Gastroesophageal sphincter (tissue), 4 donors: ENCODE results near the gene PTGR1. TPM values are rescaled to one million over a fixed set of nuclear protein-coding genes. Genes with fewer than 3 reads are reported as not detected.

Experiments
- ATAC-seq: fragments of 150-250 bp; one replicate; pipeline ENCODE4 v1.9.1; 2016; ENCODE audit warnings: mild to moderate bottlenecking, moderate library complexity
- H3K27ac ChIP-seq, 4 donors: fragments of 200-600 bp; sonication (generic) in 3 of 4; 1 replicate in 3 of 4; 2 replicates in 1 of 4; pipeline ENCODE4 v1.5.1; 2016 to 2019
- H3K27me3 ChIP-seq: fragments of 200-600 bp; sonication (generic); one replicate; pipeline ENCODE4 v1.5.1; 2019
- H3K36me3 ChIP-seq, 2 donors: fragments of 200-600 bp; sonication (generic); one replicate each; pipeline ENCODE4 v1.5.1; 2019; ENCODE audit warnings: control low read depth in 1 of 2
- H3K4me1 ChIP-seq, 3 donors: fragments of 200-600 bp; sonication (generic); 1 replicate in 2 of 3; 2 replicates in 1 of 3; pipeline ENCODE4 v1.5.1; 2016 to 2019; ENCODE audit warnings: control low read depth in 2 of 3
- H3K4me3 ChIP-seq, 2 donors: fragments of 200-600 bp; sonication (generic); one replicate each; pipeline ENCODE4 v1.5.1; 2019; ENCODE audit warnings: mild to moderate bottlenecking in 1 of 2, moderate library complexity in 1 of 2
- H3K9me3 ChIP-seq, 3 donors: fragments of 200-600 bp; sonication (generic); one replicate each; pipeline ENCODE4 v1.5.1; 2017 to 2019; ENCODE audit warnings: control low read depth in 2 of 3
- CTCF ChIP-seq, 4 experiments: fragments of 200-600 bp in 2 of 4; fragments of 450-650 bp in 2 of 4; sonication (generic) in 1 of 4; IDR thresholded peaks; one replicate each; pipeline ENCODE4 v1.5.1; 2017 to 2019; ENCODE audit warnings: antibody characterized with exemption in 4 of 4, mild to moderate bottlenecking in 2 of 4, moderate library complexity in 2 of 4
- EP300 ChIP-seq: sonication (generic); formaldehyde crosslinking; IDR thresholded peaks from one replicate; pipeline ENCODE4 v1.6.1; 2017; ENCODE audit warnings: antibody characterized with exemption, mild to moderate bottlenecking
- POLR2A ChIP-seq, 2 donors: fragments of 450-650 bp; IDR thresholded peaks; one replicate each; pipeline ENCODE4 v1.6.1; 2017; ENCODE audit warnings: antibody characterized with exemption in 2 of 2, mild to moderate bottlenecking in 2 of 2, moderate library complexity in 1 of 2
- POLR2AphosphoS5 ChIP-seq: sonication (generic); formaldehyde crosslinking; IDR thresholded peaks from one replicate; pipeline ENCODE4 v1.6.1; 2017; ENCODE audit warnings: antibody characterized with exemption
- WGBS, 2 donors: methylation state at CpG; one replicate each; pipeline ENCODE4 v1.1.5; 2018; ENCODE audit warnings: low coverage in 1 of 2; 5-methylcytosine and 5-hydroxymethylcytosine counted together
- total RNA-seq, 4 donors: library from RNA; depleted of rRNA; stranded (reverse); fragments of >200 nt; gene quantifications; one replicate each; pipeline ENCODE4 v1.1.0, GENCODE V29; 2016

PTGR1 gene
- total RNA-seq, 4 donors from 2014 or later = 19.1 to 59.6 (median 43.7) TPM

GRCh38 chr9:111533099-111533790, 66.2 kb downstream of the PTGR1 start:
- Histone ChIP-seq H3K27ac (no peak overlapping the region), H3K9me3 (peaks cover 0 to 51% (median 0%) of the 10 kb centered on the region in 3 donors), H3K27me3 (no peaks in the 10 kb centered on the region), H3K36me3 (peaks cover 5 to 97% of the 10 kb centered on the region in 2 donors), H3K4me1 (no peaks in the 10 kb centered on the region), H3K4me3 (no peak overlapping the region)
- WGBS, 2 donors = 84 to 98% methylated on average over 5 of the region's 5 CpGs
- TF ChIP-seq POLR2AphosphoS5 (no peak), CTCF (IDR thresholded peaks at IDR 0.05) (no peak), POLR2A (IDR thresholded peaks at IDR 0.05) (no peak), EP300 (no peak)
- ATAC-seq = no peak

GRCh38 chr9:111531716-111532115, 67.7 kb downstream of the PTGR1 start:
- Histone ChIP-seq H3K36me3 (peaks cover 3 to 93% of the 10 kb centered on the region in 2 donors), H3K4me1 (peaks cover 0 to 5% (median 0%) of the 10 kb centered on the region in 3 donors), H3K27ac (no peak overlapping the region), H3K4me3 (no peak overlapping the region), H3K27me3 (no peaks in the 10 kb centered on the region), H3K9me3 (peaks cover 0 to 36% (median 0%) of the 10 kb centered on the region in 3 donors)
- no peak for ATAC-seq
- TF ChIP-seq EP300 (no peak), POLR2AphosphoS5 (no peak), CTCF (IDR thresholded peaks at IDR 0.05) (no peak), POLR2A (IDR thresholded peaks at IDR 0.05) (no peak)
- WGBS, 2 donors = 92 to 100% methylated on average over 2 to 4 of the region's 4 CpGs

GRCh38 chr9:111529787-111530186, 69.7 kb downstream of the PTGR1 start:
- Histone ChIP-seq H3K27me3 (no peaks in the 10 kb centered on the region), H3K36me3 (peaks cover 3 to 74% of the 10 kb centered on the region in 2 donors), H3K9me3 (peaks cover 0 to 18% (median 0%) of the 10 kb centered on the region in 3 donors), H3K27ac (no peak overlapping the region), H3K4me3 (no peak overlapping the region), H3K4me1 (peaks cover 0 to 18% (median 0%) of the 10 kb centered on the region in 3 donors)
- TF ChIP-seq POLR2A (IDR thresholded peaks at IDR 0.05) (no peak), CTCF (IDR thresholded peaks at IDR 0.05) (no peak), EP300 (no peak), POLR2AphosphoS5 (no peak)
- 29 to 58% methylated on average over 1 to 2 of the region's 2 CpGs for WGBS, 2 donors
- no peak for ATAC-seq

- H3K4me1 ChIP-seq = peaks cover 0 to 20% (median 0%) of the 10 kb centered on the region in 3 donors
- TF ChIP-seq EP300 = no peak
- TF ChIP-seq POLR2AphosphoS5 = no peak
- no peak overlapping the region for H3K4me3 ChIP-seq
- no peaks in the 10 kb centered on the region for H3K9me3 ChIP-seq
- H3K27ac ChIP-seq = no peak overlapping the region
- WGBS, 2 donors = 100% methylated on average over 1 of the region's 2 CpGs
- H3K36me3 ChIP-seq = peaks cover 0 to 49% of the 10 kb centered on the region in 2 donors
- no peaks in the 10 kb centered on the region for H3K27me3 ChIP-seq
- ATAC-seq = no peak
These were observed 72.1 kb downstream of the PTGR1 start for GRCh38 chr9:111527347-111527746.

- WGBS, 2 donors = 0% methylated on average over 1 to 12 of the region's 66 CpGs
- peak within 1 kb of the TSS; percentile 61 to 93 for H3K4me3 ChIP-seq
- no peaks in the 10 kb centered on the region for H3K9me3 ChIP-seq
- H3K36me3 ChIP-seq = peaks cover 0 to 30% of the 10 kb centered on the region in 2 donors
- peak; percentile 86 for ATAC-seq
- no peaks in the 10 kb centered on the region for H3K27me3 ChIP-seq
- H3K27ac ChIP-seq = peak within 1 kb of the TSS; percentile 1 to 88 (median 74)
- TF ChIP-seq POLR2A (IDR thresholded peaks at IDR 0.05) = peak; percentile 42 to 47
- peak; percentile 52 for TF ChIP-seq POLR2AphosphoS5
- no peak for TF ChIP-seq EP300
- TF ChIP-seq CTCF (IDR thresholded peaks at IDR 0.05) = no peak
- H3K4me1 ChIP-seq = peaks cover 0 to 20% (median 0%) of the 10 kb centered on the region in 3 donors
These were observed 74.1 kb downstream of the PTGR1 start, which contains the start of gene ZNF483 for GRCh38 chr9:111525056-111525977. ZNF483 (plus strand) TSS chr9:111525179; CDS start chr9:111527396, 2,217 bp downstream.
